Stimulated activated CD4-positive, alpha-beta T cell treated with anti-CD3 and anti-CD28 coated beads, Interleukin-12 subunit alpha, Interleukin-12 subunit beta, amount 100 ng/mL, for 48 hours (primary cell): ENCODE measurements around the gene CSGALNACT2.

Experiments used
- DNase-seq, 3 donors: peaks; one replicate each; pipeline ENCODE4 v3.0.0-alpha.2; 2020; ENCODE audit warnings: low read depth in 2 of 3, low spot score in 1 of 3

Gene CSGALNACT2

DNA sequence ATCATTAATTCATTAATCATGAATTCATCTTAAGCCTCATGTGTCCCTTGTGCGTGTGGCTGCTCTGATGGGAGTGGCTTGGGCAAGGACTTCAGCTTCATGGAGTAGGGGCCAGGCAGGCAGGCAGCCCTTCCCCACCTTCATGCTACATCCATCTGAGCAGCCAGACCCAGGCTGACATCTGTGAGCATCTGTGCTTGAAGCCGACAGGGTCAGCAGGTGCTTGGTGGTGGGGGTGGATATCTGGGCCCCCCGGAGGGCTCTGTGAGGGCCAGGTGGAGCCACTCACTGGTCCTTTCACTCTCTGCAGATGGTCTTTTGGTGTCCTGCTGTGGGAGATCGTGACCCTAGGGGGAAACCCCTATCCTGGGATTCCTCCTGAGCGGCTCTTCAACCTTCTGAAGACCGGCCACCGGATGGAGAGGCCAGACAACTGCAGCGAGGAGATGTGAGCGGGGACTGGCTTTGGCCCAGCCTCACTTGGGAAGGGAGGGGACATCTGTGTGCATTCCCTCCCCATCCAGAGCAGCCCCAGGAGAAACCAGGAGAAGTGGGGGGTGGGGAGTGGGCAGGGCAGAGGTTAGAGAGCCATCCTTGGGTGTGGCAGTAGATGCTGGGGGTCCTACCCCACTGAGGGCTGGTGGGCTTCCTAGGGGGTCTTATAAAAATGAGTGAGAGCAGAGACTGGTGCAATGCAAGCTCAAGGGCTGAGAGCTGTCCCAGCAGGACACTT is 14.7 kb upstream of the CSGALNACT2 start:
- DNase-seq: no peak

DNA sequence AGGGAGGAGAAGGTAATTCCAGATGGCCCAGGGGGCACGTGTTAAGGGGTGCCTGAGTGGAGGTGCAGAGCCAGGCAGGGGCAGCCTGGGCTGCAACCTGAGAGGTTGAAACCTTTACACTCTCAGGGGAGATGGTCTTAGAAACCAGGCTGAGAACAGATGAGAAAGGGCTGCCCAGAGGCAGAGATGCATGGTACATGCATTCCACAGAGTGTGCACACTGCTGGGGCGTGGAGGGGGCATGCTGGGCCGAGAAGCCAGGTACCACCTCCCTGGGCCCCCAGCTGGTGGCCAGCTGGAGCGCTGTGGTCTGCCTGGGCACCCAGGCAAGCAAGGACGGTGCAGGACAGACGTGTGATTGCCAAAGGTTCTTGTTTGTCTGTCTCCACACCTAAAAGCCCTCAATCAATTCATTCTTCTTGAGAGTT is 14.1 kb upstream of the CSGALNACT2 start:
- no peak for DNase-seq

DNA sequence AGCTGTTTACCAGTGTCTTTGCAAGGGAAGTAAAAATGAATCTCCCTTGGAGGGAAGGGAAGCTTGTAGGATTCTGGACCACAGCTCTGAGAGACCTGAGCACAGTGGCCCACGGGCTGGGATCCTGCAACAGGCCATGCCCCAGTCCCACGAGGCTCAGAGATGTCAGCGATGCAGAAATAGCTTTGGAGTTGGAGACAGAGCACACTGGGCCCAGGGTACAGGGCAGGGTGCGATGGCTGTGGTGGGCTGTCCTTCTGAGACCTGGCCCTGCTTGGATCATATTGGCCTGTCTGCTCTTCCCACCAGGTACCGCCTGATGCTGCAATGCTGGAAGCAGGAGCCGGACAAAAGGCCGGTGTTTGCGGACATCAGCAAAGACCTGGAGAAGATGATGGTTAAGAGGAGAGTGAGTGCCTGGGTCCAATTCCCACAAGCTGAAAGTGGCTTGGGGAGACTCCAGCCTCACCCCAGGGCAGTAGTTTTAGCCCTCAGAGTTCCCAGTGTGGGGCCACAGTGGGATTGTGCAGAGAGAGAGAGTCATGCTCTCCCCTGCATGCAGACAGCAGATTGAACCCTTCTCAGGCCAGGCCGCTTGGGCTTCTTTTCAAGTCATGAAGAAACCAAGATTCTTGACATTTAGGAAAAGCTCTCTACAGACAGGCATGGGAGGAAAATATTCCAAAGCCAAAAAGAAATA is 13.5 kb upstream of the CSGALNACT2 start:
- DNase-seq: no peak

DNA sequence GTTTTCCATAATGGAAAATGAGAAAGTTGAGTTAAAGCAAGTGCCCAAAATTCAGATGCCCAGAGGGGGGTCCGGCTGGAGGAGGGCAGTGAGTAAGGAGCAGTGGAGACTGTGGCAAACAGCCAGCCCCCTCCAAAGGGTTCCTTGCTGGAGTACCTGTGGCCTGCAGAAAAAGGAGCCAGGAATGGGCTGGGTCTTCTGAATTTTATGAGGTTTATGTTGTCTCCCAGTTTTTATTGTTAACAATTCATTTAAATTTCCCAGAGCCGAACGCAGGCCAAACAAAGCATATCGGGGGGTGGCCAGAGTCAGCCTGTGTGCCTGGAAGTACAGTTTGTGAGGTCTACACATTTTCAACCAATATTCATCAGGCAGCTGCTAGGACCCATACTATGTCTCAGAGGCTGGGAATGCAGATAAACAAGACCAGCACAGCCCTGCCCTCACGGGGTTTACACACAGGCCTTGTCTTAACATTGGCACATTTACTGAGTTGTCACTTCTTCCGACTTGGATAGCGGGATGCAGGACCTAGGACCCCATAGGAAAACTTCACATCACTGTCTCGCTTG is 12.9 kb upstream of the CSGALNACT2 start:
- no peak for DNase-seq

DNA sequence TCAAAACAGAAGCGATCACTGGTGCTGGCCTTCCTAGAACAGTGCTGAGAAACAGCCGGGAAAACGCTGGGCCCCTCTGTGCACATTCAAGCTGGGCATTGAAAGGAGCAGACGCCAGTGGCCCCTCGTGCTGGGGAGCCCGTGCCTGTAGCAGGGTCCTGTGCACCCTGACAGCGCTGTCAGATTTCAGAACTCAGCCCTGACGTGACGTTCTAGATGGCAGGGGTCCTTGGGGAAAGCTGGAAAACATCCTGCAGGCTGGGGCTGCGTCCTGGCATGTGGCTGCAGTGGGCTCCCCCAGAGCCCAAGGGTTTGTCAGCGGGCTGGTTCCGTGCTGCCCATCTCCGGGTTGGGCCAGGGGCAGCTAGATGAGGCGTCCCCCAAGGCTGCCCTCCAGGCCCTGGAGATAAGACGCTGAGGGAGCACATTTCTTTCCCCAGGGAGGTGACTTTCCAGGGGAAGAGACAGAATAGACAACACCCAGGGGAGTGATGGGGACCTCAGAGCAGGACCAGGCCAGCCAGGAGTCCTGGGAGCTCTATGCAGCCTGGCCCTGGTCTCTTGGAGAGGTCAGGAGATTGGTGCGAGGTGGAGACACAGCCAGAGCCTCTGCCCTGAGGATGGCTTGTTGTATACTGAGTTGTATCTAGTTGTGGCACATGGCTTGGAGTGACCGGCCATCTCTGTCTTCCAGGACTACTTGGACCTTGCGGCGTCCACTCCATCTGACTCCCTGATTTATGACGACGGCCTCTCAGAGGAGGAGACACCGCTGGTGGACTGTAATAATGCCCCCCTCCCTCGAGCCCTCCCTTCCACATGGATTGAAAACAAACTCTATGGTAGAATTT is 12.1 kb upstream of the CSGALNACT2 start:
- DNase-seq: no peak

DNA sequence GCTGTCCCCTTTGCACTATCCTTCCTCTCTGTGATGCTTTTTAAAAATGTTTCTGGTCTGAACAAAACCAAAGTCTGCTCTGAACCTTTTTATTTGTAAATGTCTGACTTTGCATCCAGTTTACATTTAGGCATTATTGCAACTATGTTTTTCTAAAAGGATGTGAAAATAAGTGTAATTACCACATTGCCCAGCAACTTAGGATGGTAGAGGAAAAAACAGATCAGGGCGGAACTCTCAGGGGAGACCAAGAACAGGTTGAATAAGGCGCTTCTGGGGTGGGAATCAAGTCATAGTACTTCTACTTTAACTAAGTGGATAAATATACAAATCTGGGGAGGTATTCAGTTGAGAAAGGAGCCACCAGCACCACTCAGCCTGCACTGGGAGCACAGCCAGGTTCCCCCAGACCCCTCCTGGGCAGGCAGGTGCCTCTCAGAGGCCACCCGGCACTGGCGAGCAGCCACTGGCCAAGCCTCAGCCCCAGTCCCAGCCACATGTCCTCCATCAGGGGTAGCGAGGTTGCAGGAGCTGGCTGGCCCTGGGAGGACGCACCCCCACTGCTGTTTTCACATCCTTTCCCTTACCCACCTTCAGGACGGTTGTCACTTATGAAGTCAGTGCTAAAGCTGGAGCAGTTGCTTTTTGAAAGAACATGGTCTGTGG is 11.4 kb upstream of the CSGALNACT2 start:
- DNase-seq: no peak

DNA sequence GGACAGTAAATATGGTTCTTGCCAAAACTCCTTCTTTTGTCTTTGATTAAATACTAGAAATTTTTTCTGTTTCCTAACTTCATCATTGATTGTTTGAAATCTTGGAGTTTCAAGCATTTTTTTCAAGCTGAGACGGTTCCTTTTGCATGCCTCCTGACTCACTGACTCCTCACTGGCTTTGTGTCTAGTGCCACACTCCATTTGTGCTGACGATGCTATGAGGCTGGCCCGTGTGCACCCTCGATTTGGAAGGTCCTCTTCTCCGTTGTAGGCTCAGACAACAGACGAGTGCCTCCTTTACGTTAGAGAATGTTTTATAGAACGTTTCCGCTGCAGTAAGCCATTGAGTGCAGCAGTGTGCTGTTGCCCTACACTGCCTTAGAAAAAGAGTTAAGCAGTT is 10.8 kb upstream of the CSGALNACT2 start:
- DNase-seq: no peak

DNA sequence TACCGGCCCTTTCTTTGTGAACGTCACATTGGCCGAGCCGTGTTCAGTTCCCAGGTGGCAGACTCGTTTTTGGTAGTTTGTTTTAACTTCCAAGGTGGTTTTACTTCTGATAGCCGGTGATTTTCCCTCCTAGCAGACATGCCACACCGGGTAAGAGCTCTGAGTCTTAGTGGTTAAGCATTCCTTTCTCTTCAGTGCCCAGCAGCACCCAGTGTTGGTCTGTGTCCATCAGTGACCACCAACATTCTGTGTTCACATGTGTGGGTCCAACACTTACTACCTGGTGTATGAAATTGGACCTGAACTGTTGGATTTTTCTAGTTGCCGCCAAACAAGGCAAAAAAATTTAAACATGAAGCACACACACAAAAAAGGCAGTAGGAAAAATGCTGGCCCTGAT is 9.9 kb upstream of the CSGALNACT2 start:
- DNase-seq: no peak

DNA sequence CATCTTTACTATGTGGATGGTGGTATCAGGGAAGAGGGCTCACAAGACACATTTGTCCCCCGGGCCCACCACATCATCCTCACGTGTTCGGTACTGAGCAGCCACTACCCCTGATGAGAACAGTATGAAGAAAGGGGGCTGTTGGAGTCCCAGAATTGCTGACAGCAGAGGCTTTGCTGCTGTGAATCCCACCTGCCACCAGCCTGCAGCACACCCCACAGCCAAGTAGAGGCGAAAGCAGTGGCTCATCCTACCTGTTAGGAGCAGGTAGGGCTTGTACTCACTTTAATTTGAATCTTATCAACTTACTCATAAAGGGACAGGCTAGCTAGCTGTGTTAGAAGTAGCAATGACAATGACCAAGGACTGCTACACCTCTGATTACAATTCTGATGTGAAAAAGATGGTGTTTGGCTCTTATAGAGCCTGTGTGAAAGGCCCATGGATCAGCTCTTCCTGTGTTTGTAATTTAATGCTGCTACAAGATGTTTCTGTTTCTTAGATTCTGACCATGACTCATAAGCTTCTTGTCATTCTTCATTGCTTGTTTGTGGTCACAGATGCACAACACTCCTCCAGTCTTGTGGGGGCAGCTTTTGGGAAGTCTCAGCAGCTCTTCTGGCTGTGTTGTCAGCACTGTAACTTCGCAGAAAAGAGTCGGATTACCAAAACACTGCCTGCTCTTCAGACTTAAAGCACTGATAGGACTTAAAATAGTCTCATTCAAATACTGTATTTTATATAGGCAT is 9.1 kb upstream of the CSGALNACT2 start:
- DNase-seq: no peak

DNA sequence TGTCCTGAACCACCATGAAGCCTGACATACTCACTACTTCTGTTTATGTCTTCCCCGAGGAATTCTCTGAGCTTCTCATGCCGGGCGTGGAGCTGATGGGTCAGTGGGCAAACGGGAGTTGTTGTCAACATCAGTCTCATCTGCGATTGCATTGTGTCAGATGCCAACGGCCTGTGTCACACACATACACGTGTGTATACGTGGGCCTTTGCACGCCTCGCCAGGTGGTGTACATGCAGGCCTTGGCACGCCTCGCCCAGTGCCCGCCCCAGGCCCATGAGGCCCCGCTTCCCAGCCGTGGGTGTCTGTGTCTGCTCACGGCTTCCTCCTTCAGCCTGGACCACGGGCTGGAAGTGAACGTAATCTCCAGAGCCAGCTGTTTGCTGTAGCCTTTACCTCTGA is 7.5 kb upstream of the CSGALNACT2 start:
- DNase-seq: no peak

DNA sequence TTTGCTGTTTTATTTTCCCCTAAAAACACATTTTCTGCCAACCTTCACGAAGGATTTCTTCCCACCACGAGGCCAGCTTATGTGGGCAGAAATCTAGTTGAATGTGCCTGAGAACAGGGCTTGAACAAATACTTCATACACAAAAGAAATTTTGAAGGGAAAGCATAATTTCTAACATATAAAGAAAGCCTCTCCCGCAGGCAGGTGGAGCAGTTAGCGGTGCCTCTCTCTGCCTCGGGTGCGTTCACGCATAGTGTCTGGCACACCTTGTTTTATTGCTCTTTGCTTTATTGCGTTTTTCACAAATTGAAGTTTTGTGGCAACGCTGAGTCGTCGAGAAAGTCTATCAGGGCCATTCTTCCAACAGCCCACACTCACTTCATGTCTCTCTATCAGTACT is 7.0 kb upstream of the CSGALNACT2 start:
- no peak for DNase-seq

DNA sequence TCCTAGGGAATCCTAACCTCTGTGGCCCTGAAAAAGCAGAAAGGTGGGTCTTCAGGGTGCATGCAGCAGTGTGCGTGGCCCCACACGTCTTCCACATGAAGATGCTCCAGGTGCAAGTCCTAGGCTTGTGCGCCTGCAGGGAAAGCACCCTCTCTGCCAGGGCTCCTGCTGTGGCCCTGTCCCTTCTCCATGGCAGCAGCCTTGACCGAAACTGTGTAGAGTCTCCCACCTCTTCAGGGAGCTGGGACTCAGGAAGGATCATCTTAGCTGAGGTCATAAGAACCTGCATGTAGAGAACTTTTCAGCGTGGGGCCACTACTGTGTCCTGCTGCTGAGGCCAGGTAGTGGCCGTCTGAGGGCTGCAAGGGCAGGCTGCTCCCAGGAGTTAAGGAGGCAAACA is 6.3 kb upstream of the CSGALNACT2 start:
- DNase-seq: no peak

DNA sequence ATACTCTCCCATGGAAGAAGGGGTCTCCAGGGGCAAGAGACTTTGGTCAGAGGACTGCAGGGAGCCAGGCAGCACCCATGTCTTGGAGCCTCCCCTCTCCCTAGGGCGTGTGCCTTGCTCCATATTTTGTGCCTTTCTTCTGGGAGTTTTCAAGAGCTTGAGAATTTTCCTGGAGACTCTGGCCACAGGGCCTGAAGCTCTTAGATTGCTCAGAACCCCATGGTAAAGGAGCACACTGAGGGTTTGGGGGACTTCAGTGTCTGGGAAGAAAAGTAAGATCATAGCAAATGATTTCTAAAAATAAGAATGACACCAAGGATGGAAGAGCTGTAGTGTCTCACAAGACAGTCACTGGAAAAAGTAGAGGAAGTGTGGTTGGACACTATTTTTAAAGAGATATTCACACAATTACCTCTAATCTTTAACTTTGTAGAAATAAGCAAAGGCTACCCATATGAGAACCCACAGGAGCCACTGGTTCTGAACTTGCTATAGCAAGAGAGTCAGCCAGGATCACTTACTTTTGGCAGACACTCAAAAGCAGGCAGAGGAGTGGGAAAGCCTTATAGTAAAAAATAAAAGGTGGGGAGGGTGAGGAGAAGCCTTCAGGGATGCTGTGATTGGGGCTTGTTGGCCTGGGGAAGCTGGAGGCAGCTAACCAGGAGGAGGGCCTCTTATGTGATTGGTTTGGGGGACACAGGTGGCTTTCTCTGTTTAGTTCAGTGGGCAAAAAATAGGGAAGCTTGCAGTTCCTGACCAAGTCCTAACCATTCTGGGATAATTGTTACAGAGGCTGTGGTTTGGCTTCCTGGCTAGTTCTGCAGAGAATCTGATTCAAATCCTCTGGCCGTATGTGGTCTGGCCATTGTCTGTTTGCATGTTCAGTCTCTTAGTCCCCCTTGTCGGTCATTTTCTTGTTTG is 5.1 kb upstream of the CSGALNACT2 start:
- no peak for DNase-seq

DNA sequence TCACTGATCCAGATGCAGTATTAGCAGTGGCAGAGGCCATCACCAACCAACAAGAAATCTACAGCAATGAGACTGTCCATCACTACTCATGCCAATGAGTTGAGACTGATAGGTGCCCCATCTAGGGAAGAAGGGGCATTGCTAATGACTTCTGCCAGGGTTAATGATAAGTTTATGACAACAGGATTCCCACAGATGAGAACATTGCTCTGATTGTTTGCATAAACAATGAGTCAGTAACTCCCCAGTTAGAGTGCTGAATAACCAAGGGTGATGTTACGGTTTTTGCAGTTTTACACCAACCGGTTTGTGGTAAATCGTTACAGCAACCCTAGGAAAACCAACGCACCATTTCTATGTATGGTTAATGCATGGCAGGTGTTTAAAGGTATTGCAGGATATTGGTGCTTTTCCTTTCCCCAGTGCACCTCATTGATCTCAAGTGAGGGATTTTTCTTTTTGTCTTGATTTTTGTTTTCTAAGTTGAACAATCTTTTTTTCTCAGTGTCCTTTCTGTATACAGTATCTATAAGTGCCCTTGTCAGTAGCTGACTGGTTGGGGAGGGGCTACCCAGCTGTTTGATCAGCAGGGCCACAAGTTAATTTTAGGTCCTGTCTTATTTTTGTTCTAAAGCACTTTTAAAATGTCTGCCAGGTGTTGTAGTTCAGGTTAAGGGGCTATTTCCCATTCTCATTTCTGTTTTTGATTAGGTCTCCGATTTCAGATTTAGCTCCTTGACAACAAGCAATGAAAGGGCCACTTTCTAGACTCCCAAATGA is 3.9 kb upstream of the CSGALNACT2 start:
- DNase-seq: no peak

DNA sequence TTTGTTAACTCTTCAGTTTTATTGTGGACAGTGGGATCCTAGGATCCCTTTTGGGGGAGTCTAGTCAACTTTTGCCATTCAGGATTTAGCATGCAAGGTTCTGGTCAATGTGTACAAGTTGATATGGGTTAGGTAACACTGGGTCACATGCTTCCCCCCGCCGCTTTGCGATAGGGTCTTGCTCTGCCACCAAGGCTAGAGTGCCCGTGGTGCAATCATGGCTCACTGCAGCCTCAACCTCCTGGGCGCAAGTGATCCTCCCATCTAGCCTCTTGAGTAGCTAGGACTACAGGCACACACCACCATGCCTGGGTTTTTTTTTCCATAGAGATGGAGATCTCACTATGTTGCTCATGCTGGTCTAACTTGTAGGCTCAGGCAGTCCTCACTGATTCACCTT is 3.2 kb upstream of the CSGALNACT2 start:
- DNase-seq: no peak

DNA sequence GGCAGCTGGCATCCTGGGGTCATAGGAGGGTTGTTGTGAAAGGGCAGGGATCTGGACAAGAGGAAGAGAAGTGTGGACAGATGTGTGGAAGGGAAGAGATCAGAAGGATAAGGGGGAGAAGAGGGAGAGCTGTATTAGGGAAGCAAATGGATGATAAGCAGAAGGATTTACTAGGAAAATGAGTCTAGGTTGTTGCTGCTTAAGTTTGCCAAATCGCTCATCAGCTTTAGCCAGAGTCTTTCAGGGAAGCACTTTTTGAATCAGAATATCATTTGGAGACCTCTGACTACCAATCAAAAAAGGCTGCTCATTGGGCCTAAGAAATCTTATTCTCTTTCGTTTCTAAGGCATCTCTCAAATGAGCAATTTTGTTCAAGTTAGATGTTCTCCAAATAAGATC is 2.6 kb upstream of the CSGALNACT2 start:
- DNase-seq: no peak

DNA sequence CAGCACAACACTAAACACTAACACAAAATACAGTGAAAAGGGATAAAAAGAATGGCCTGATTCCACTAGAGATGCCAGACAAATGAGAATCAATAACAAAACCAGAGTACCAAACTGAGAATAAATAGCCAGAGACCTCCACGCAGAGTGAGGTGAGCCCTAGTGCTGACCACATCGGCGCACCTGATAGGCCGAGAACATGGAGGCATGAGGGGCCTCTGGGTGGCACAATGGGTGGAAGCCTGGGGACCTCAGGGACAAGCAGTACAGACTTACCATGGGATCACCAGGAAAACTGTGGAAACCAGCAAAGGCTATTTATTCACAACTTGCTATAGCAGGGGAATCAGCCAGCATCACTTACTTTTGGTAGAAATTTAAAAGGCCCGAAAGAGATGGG is 1.8 kb upstream of the CSGALNACT2 start:
- DNase-seq: no peak

DNA sequence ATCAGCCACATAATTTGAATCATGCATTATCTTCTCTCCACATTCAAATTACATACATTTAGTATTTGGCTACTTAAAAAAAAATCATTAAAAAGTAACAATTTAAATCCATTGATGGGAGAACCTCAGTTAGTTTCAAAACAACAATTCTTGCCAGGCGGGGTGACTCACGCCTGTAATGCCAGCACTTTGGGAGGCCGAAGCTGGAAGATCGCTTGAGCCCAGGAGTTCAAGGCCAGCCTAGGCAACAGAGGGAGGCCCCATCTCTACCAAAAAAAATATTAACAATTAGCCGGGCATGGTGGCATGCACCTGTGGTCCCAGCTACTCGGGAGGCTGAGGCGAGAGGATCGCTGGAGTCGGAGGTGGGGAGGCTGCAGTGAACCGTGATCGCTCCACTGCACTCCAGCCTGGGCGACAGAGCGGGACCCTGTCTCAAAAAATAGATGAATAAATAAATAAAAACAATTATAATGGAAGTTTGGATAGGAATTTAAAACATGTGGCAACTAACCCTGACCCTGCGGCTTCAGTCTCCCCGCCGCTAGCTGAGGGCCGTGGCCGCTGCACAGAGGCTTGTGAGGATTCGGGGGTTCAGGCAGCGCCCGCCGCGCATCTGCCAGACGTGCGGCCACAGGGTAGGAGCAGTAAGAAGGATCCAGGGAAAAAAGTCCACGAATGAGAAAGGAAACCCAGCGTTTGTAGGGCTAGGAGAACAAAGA is 1.1 kb upstream of the CSGALNACT2 start:
- DNase-seq: no peak
